Lung (tissue), 12 donors: ENCODE data around the gene MS4A6A. TPM values are rescaled to one million over a fixed set of nuclear protein-coding genes. Genes with fewer than 3 reads are reported as not detected.
"Not testable (repeated sequence)": the region's sequence is repeated elsewhere in the genome, so short reads cannot be mapped to it uniquely, and the experiment has no call there.

Experiments
- ATAC-seq: fragments of 200-7000 bp; cut with Tn5 transposase; one replicate; pipeline ENCODE4 v1.9.1; 2020; ENCODE audit warnings: moderate number of reproducible peaks; ENCODE audit not compliant: insufficient read depth, low FRiP score
- DNase-seq, 3 donors: peaks; one replicate each; pipeline ENCODE4 v3.0.0-alpha.2; 2013 to 2017
- H3K27ac ChIP-seq, 2 donors: one replicate each; pipeline ENCODE4 v1.5.1; 2013; ENCODE audit warnings: mild to moderate bottlenecking in 2 of 2, moderate library complexity in 2 of 2, control low read depth in 1 of 2, inconsistent platforms in 1 of 2, low read depth in 1 of 2, low read length in 1 of 2
- H3K27me3 ChIP-seq, 3 donors: one replicate each; pipeline ENCODE4 v1.5.1; 2013; ENCODE audit warnings: low read length in 2 of 3; ENCODE audit not compliant: control insufficient read depth in 3 of 3, insufficient read depth in 3 of 3
- H3K36me3 ChIP-seq, 4 donors: one replicate each; pipeline ENCODE4 v1.5.1; 2013; ENCODE audit warnings: low read length in 4 of 4, mild to moderate bottlenecking in 1 of 4, moderate library complexity in 1 of 4; ENCODE audit not compliant: control insufficient read depth in 4 of 4, insufficient read depth in 4 of 4
- H3K4me1 ChIP-seq, 5 donors: one replicate each; pipeline ENCODE4 v1.5.1; 2013; ENCODE audit warnings: low read length in 5 of 5, mild to moderate bottlenecking in 2 of 5, moderate library complexity in 1 of 5; ENCODE audit not compliant: control insufficient read depth in 5 of 5, insufficient read depth in 5 of 5
- H3K4me3 ChIP-seq: one replicate; pipeline ENCODE4 v1.5.1; 2013; ENCODE audit warnings: mild to moderate bottlenecking, control low read depth, moderate library complexity
- H3K9ac ChIP-seq, 2 donors: one replicate each; pipeline ENCODE4 v1.5.1; 2013; ENCODE audit warnings: low read length in 2 of 2, control low read depth in 1 of 2; ENCODE audit not compliant: insufficient read depth in 1 of 2
- H3K9me3 ChIP-seq, 4 donors: one replicate each; pipeline ENCODE4 v1.5.1; 2013; ENCODE audit warnings: low read length in 3 of 4, mild to moderate bottlenecking in 1 of 4, moderate library complexity in 1 of 4; ENCODE audit not compliant: control insufficient read depth in 4 of 4, insufficient read depth in 3 of 4
- WGBS, 2 donors: extraction: QIAGEN DNeasy Blood & Tissue Kit; methylation state at CpG; one replicate each; pipeline ENCODE4 v1.1.7; 2013; 5-methylcytosine and 5-hydroxymethylcytosine counted together
- polyA plus RNA-seq, 2 donors: library from polyadenylated mRNA; stranded (reverse); fragments of 200-250 nt; gene quantifications; one replicate each; pipeline ENCODE4 v1.2.1, GENCODE V29; 2013
- total RNA-seq, 2 donors: library from RNA; depleted of rRNA in 1 of 2; stranded (reverse); fragments of >200 nt in 1 of 2; gene quantifications; one replicate each; pipeline ENCODE4 v1.2.1, GENCODE V29; 2014 to 2021
- TF ChIP-seq, protein P1 (sequence below): IDR thresholded peaks from 2 replicates; pipeline ENCODE4 v1.5.1; 2012; ENCODE audit warnings: mild to moderate bottlenecking; ENCODE audit errors: control extremely low read depth, extremely low read depth
- donor health status: control.
- donor health status: control.
- donor health status: Bipolar disorder and iron deficiency.
- donor health status: healthy.
- donor health status: DM: yes; HTN: yes; CAD: no.

MS4A6A gene
- total and polyA plus RNA-seq, 4 donors: 36.2 to 163 (median 92.7) TPM

DNA sequence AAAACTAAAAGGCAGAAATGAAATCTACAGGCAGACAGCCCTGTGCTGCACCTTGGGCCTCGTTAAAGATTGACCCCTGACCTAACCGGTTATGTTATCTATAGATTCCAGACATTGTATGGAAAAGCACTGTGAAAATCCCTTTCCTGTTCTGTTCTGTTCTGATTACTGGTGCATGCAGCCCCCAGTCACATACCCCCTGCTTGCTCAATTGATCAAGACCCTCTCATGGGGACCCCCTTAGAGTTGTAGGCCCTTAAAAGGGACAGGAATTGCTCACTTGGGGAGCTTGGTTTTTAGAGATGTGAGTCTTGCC, 2.6 kb upstream of the MS4A6A start:
- not testable (repeated sequence) for H3K9ac ChIP-seq, DNase-seq, H3K36me3 ChIP-seq, H3K9me3 ChIP-seq, H3K4me3 ChIP-seq, H3K27me3 ChIP-seq, ATAC-seq, H3K4me1 ChIP-seq
- H3K27ac ChIP-seq: peak overlapping the region in 1 of 2 donors; percentile 22
- 34 to 44% methylated on average over 2 of the region's 2 CpGs for WGBS, 2 donors

DNA sequence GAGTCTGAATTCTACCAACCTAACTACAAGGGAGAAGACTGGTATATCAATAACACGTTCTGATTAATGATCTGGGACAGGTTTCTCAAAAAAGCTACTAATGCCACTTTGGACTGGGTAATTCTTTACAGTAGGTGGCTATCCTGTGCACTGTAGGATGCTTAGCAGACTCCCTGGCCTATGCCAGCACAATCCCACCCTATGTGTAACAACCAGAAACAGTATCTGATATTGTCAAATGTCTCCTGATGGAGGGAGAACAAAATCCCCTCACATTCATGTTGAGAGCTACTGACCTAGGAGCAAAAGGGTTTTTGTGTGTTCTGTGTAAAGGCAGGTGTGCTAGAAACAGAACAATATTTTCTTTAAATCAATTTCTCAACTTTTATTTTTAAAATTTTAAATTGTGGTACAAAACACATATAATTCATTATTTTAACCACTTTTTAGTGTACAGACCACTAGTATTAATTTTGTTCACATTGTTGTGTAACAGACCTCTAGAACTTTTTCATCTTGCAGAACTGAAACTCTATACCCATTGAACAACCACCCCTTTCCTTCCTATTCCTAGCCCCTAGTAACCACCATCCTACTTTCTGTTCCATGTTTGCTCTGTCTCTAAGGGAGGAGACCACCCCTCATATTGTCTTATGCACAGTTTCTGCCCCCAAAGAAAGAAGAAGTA, 2.1 kb upstream of the MS4A6A start:
- ATAC-seq (no peak), DNase-seq (no peak)
- Histone ChIP-seq H3K27me3 (no peaks in the 10 kb centered on the region), H3K36me3 (no peaks in the 10 kb centered on the region), H3K27ac (no peak overlapping the region), H3K9me3 (no peaks in the 10 kb centered on the region), H3K4me3 (no peak overlapping the region), H3K4me1 (no peaks in the 10 kb centered on the region), H3K9ac (no peak overlapping the region)
- TF ChIP-seq, protein P1, sequence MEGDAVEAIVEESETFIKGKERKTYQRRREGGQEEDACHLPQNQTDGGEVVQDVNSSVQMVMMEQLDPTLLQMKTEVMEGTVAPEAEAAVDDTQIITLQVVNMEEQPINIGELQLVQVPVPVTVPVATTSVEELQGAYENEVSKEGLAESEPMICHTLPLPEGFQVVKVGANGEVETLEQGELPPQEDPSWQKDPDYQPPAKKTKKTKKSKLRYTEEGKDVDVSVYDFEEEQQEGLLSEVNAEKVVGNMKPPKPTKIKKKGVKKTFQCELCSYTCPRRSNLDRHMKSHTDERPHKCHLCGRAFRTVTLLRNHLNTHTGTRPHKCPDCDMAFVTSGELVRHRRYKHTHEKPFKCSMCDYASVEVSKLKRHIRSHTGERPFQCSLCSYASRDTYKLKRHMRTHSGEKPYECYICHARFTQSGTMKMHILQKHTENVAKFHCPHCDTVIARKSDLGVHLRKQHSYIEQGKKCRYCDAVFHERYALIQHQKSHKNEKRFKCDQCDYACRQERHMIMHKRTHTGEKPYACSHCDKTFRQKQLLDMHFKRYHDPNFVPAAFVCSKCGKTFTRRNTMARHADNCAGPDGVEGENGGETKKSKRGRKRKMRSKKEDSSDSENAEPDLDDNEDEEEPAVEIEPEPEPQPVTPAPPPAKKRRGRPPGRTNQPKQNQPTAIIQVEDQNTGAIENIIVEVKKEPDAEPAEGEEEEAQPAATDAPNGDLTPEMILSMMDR: no peak
- 70 to 77% methylated on average over 1 of the region's 1 CpG for WGBS, 2 donors

DNA sequence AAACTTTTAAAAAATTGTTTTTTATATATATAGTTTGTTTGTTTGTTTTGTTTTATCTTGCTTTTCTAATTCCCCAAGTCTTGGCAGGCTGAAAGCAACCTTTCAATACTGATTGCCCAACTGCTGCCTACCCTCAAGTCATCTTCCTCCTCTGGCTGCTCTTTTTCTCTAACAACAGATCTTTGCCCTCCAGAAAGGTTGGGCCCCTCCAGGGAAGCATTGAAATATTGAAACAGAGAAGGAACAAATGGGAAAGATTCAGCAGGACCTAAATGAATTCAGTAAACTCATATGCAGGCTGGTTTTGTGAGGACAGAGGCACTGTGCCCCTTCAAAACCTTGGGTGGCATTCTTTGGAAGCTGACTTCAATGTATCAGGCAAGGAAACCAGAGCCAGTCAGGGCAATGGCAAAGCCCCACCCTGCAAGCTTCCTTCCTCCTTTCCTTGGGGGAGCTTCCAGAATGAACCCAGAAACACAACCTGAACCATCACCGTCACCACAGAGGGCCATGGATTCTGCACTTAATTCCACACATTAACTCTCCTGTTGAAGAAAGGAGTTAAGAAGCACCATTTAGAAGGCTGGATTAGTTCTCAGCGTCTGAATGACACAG, 815 bp upstream of the MS4A6A start:
- ATAC-seq (no peak), DNase-seq (no peak)
- 50 to 52% methylated on average over 2 of the region's 2 CpGs for WGBS, 2 donors
- Histone ChIP-seq H3K36me3 (no peaks in the 10 kb centered on the region), H3K9me3 (no peaks in the 10 kb centered on the region), H3K27ac (peak overlapping the region in 1 of 2 donors; percentile 26), H3K4me1 (no peaks in the 10 kb centered on the region), H3K27me3 (no peaks in the 10 kb centered on the region), H3K9ac (no peak overlapping the region), H3K4me3 (no peak overlapping the region)
- TF ChIP-seq, protein P1: no peak

DNA sequence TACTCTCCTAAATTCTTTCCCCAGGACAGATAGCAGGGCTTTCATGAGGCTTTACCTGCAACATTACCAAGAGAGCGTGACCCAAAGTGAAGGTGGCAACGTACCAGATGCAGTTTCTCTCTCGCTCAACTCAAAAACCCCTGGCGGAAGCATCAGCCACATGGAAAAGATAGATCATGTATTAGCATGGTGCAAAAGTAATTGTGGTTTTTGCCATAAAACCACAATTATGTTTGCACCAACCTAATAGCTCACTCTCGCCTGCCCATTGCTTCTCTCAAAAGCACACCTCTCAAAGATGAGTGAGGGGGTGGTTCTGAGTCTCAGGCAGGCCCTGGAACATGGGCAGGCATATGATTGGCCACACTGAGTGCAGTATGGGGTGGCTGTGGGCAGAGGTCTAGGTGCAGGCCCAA, 7.0 kb downstream of the MS4A6A start:
- Histone ChIP-seq H3K9ac (no peak overlapping the region), H3K36me3 (no peaks in the 10 kb centered on the region), H3K27me3 (no peaks in the 10 kb centered on the region), H3K4me1 (peaks cover 0 to 2% (median 0%) of the 10 kb centered on the region in 5 donors), H3K27ac (no peak overlapping the region), H3K9me3 (no peaks in the 10 kb centered on the region), H3K4me3 (no peak overlapping the region)
- 74 to 76% methylated on average over 5 of the region's 5 CpGs for WGBS, 2 donors
- TF ChIP-seq, protein P1: no peak
- ATAC-seq: no peak
- DNase-seq: no peak
